Suprapubic skin (tissue), 4 donors: ENCODE data around the gene TAX1BP1. TPM values are rescaled to one million over a fixed set of nuclear protein-coding genes. Genes with fewer than 3 reads are reported as not detected.

ENCODE experiments used
- DNase-seq, 2 donors: peaks; one replicate each; pipeline ENCODE4 v3.0.0-alpha.2; 2019; ENCODE audit warnings: low spot score in 2 of 2
- H3K27ac ChIP-seq: fragments of 200-600 bp; sonication (generic); one replicate; pipeline ENCODE4 v1.5.1; 2019
- H3K27me3 ChIP-seq: fragments of 200-600 bp; sonication (generic); one replicate; pipeline ENCODE4 v1.5.1; 2019
- H3K36me3 ChIP-seq: fragments of 200-600 bp; sonication (generic); one replicate; pipeline ENCODE4 v1.5.1; 2019
- H3K4me1 ChIP-seq: fragments of 200-600 bp; sonication (generic); one replicate; pipeline ENCODE4 v1.5.1; 2019
- H3K4me3 ChIP-seq: fragments of 200-600 bp; sonication (generic); one replicate; pipeline ENCODE4 v1.5.1; 2019; ENCODE audit warnings: mild to moderate bottlenecking
- H3K9me3 ChIP-seq: fragments of 200-600 bp; sonication (generic); one replicate; pipeline ENCODE4 v1.5.1; 2019
- CTCF ChIP-seq, 2 donors: fragments of 200-600 bp in 1 of 2; fragments of 450-650 bp in 1 of 2; sonication (generic) in 1 of 2; IDR thresholded peaks; one replicate each; pipeline ENCODE4 v1.5.1; 2016 to 2019; ENCODE audit warnings: antibody characterized with exemption in 2 of 2, mild to moderate bottlenecking in 1 of 2, moderate library complexity in 1 of 2
- EP300 ChIP-seq: sonication (generic); formaldehyde crosslinking; IDR thresholded peaks from one replicate; pipeline ENCODE4 v1.6.1; 2017; ENCODE audit warnings: antibody characterized with exemption
- POLR2A ChIP-seq, 2 donors: fragments of 450-650 bp; IDR thresholded peaks; one replicate each; pipeline ENCODE4 v1.6.1; 2017; ENCODE audit warnings: antibody characterized with exemption in 2 of 2, mild to moderate bottlenecking in 2 of 2, moderate library complexity in 2 of 2
- POLR2AphosphoS5 ChIP-seq, 3 donors: sonication (generic); formaldehyde crosslinking; IDR thresholded peaks; one replicate each; pipeline ENCODE4 v1.6.1; 2017; ENCODE audit warnings: antibody characterized with exemption in 3 of 3
- WGBS: methylation state at CpG from one replicate; pipeline ENCODE4 v1.1.5; 2018; 5-methylcytosine and 5-hydroxymethylcytosine counted together
- total RNA-seq, 4 donors: library from RNA; depleted of rRNA; stranded (reverse); fragments of >200 nt; gene quantifications; one replicate each; pipeline ENCODE4 v1.1.0, GENCODE V29; 2016

The TAX1BP1 gene
- total RNA-seq, 4 donors from 2014 or later = 67.5 to 98.3 (median 84.5) TPM

DNA sequence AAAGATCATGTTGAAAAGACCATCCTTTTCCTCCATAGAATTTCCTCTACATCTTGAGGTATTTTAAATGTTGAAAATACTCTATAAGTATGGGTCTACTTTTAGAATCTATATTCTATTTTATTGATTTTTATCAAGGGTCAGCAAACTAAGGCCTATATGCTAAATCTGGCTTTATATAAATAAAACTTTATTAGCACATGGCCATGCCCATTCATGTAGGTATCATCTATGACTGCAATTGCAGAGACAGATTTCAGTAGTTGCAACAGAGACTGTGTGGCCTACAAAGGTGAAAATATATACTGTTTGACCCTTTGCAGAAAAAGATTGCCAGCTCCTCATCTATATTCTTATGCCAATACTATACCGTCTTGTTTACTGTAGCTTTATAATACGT is 72.7 kb downstream of the TAX1BP1 start:
- Histone ChIP-seq H3K27ac (no peak overlapping the region), H3K36me3 (peaks cover 33% of the 10 kb centered on the region), H3K27me3 (no peaks in the 10 kb centered on the region), H3K4me1 (peaks cover 3% of the 10 kb centered on the region), H3K4me3 (no peak overlapping the region), H3K9me3 (no peaks in the 10 kb centered on the region)
- TF ChIP-seq POLR2AphosphoS5 (IDR thresholded peaks at IDR 0.05) (no peak), CTCF (IDR thresholded peaks at IDR 0.05) (no peak), POLR2A (IDR thresholded peaks at IDR 0.05) (no peak), EP300 (no peak)
- WGBS = 95% methylated on average over 2 of the region's 2 CpGs
- DNase-seq = no peak

- WGBS = 88% methylated on average over 2 of the region's 2 CpGs
- H3K27me3 ChIP-seq = no peaks in the 10 kb centered on the region
- DNase-seq = no peak
- H3K27ac ChIP-seq = no peak overlapping the region
- H3K4me1 ChIP-seq = no peaks in the 10 kb centered on the region
- peaks cover 31% of the 10 kb centered on the region for H3K36me3 ChIP-seq
- no peaks in the 10 kb centered on the region for H3K9me3 ChIP-seq
- H3K4me3 ChIP-seq = no peak overlapping the region
- TF ChIP-seq POLR2AphosphoS5 (IDR thresholded peaks at IDR 0.05) = no peak
These were observed 82.3 kb downstream of the TAX1BP1 start for GRCh38 chr7:27822245-27822644.

DNA sequence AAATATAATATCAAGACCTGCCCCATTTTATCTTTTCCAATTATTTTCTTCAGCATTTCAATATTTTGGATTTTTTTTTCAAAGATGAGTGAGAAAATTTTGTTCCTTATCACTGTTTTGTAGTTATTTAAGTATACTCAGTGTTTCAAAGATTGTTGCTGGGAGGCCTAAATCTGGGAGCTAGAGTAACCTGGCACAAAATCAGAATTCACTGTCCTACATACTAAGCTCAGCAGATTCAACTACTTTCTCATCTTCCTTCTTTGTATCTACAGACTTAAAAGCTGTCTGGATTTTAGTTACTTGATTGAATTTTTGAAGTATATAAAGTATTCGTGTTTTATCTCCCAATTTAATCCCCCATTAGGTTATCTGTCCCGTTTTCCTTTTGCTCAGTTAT is 85.9 kb downstream of the TAX1BP1 start:
- Histone ChIP-seq H3K4me3 (no peak overlapping the region), H3K9me3 (no peaks in the 10 kb centered on the region), H3K27me3 (no peaks in the 10 kb centered on the region), H3K4me1 (no peaks in the 10 kb centered on the region), H3K27ac (no peak overlapping the region), H3K36me3 (peaks cover 40% of the 10 kb centered on the region)
- no peak for DNase-seq
- no peak for TF ChIP-seq CTCF (IDR thresholded peaks at IDR 0.05)
- no peak for TF ChIP-seq POLR2AphosphoS5 (IDR thresholded peaks at IDR 0.05)
- TF ChIP-seq POLR2A (IDR thresholded peaks at IDR 0.05) = no peak
- no peak for TF ChIP-seq EP300
- WGBS = 82% methylated on average over 2 of the region's 2 CpGs

DNA sequence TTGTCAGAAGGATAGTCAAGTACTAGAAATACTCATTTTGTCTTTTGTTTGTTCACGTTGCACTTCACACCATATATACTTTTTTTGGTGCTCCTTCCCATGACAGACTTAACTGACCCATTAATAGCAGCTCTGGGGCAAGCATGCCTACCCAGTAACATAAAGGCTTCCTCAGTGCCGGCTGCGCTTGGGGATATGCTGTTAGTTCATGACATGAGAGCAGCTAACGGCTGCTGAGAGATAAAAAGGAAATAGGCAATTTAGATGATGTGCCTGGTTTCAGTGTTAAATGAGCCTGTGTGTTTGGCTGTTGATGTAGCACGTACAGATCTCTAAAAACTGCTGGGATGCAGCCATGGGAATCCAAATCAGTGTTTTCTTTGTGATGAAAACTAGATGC is 86.4 kb downstream of the TAX1BP1 start:
- Histone ChIP-seq H3K36me3 (peaks cover 40% of the 10 kb centered on the region), H3K9me3 (no peaks in the 10 kb centered on the region), H3K27me3 (no peaks in the 10 kb centered on the region), H3K27ac (no peak overlapping the region), H3K4me1 (no peaks in the 10 kb centered on the region), H3K4me3 (no peak overlapping the region)
- no peak for DNase-seq
- TF ChIP-seq EP300 (no peak), POLR2AphosphoS5 (IDR thresholded peaks at IDR 0.05) (no peak), POLR2A (IDR thresholded peaks at IDR 0.05) (no peak), CTCF (IDR thresholded peaks at IDR 0.05) (no peak)
- 90% methylated on average over 5 of the region's 5 CpGs for WGBS

GRCh38 chr7:27834179-27834921 is 94.4 kb downstream of the TAX1BP1 start:
- TF ChIP-seq POLR2AphosphoS5 (IDR thresholded peaks at IDR 0.05) (no peak), POLR2A (IDR thresholded peaks at IDR 0.05) (no peak), CTCF (IDR thresholded peaks at IDR 0.05) (no peak), EP300 (no peak)

More at GRCh38 chr7:27834179-27834921, 94.4 kb downstream of the TAX1BP1 start:
- peaks cover 25% of the 10 kb centered on the region for H3K36me3 ChIP-seq
- WGBS = 90% methylated on average over 7 of the region's 7 CpGs
- H3K4me3 ChIP-seq = no peak overlapping the region
- H3K4me1 ChIP-seq = no peaks in the 10 kb centered on the region
- H3K27ac ChIP-seq = no peak overlapping the region
- H3K27me3 ChIP-seq = no peaks in the 10 kb centered on the region
- DNase-seq = no peak
- H3K9me3 ChIP-seq = no peaks in the 10 kb centered on the region
